NCI-H2029 treated with DMSO at 0.1 percent for 48 hours (cell line): Measurements from ENCODE around the gene INTS1.
A peak's percentile ranks its signal among the peaks of the same experiment; 100 is the strongest.

Experiments used
- DNase-seq: peaks from one replicate; lab custom pipeline; 2025; lab: John Stamatoyannopoulos, UW

INTS1 gene

GRCh38 chr7:1489336-1489735 lies 14.9 kb downstream of the INTS1 start:
- DNase-seq: no peak

- no peak for DNase-seq
Observed at GRCh38 chr7:1488016-1488415, 16.2 kb downstream of the INTS1 start.

- no peak for DNase-seq
Observed at GRCh38 chr7:1487466-1487865, 16.7 kb downstream of the INTS1 start.

GRCh38 chr7:1486571-1486970 lies 17.6 kb downstream of the INTS1 start:
- DNase-seq: no peak

GRCh38 chr7:1485156-1485555 lies 19.0 kb downstream of the INTS1 start:
- DNase-seq: no peak

GRCh38 chr7:1484569-1484968 lies 19.6 kb downstream of the INTS1 start:
- no peak for DNase-seq

- DNase-seq: no peak
Observed at GRCh38 chr7:1483536-1484505, 20.4 kb downstream of the INTS1 start.

GRCh38 chr7:1483079-1483478 lies 21.1 kb downstream of the INTS1 start:
- DNase-seq: no peak

GRCh38 chr7:1481300-1481699 lies 22.9 kb downstream of the INTS1 start:
- no peak for DNase-seq

GRCh38 chr7:1480670-1481069 lies 23.5 kb downstream of the INTS1 start:
- no peak for DNase-seq

GRCh38 chr7:1479287-1479686 lies 24.9 kb downstream of the INTS1 start:
- no peak for DNase-seq

- DNase-seq: no peak
Observed at GRCh38 chr7:1478480-1478879, 25.7 kb downstream of the INTS1 start.

- no peak for DNase-seq
Observed at GRCh38 chr7:1476859-1477258, 27.3 kb downstream of the INTS1 start.

- no peak for DNase-seq
Observed at GRCh38 chr7:1475991-1476390, 28.2 kb downstream of the INTS1 start.

- DNase-seq: no peak
Observed at GRCh38 chr7:1475393-1475792, 28.8 kb downstream of the INTS1 start.

GRCh38 chr7:1474736-1475135 lies 29.5 kb downstream of the INTS1 start:
- DNase-seq: no peak

- peak; percentile 35 for DNase-seq
Observed at GRCh38 chr7:1473864-1474512, 30.2 kb downstream of the INTS1 start.

GRCh38 chr7:1470901-1471300 lies 33.3 kb downstream of the INTS1 start:
- DNase-seq: no peak

- DNase-seq: no peak
Observed at GRCh38 chr7:1468643-1469298, 35.4 kb downstream of the INTS1 start.

- no peak for DNase-seq
Observed at GRCh38 chr7:1468203-1468602, 36.0 kb downstream of the INTS1 start.

GRCh38 chr7:1466524-1467271 lies 37.5 kb downstream of the INTS1 start:
- no peak for DNase-seq

GRCh38 chr7:1464694-1465093 lies 39.5 kb downstream of the INTS1 start:
- DNase-seq: no peak
